Prostate gland (tissue), 2 donors: Measurements from ENCODE around the gene DPEP1. TPM values are rescaled to one million over a fixed set of nuclear protein-coding genes. Genes with fewer than 3 reads are reported as not detected.

Experiments
- DNase-seq: peaks from one replicate; pipeline ENCODE4 v3.0.0-alpha.2; 2019; ENCODE audit warnings: low spot score
- H3K27ac ChIP-seq, 2 donors: fragments of 200-600 bp; sonication (generic); 2 replicates each; pipeline ENCODE4 v1.5.1; 2017 to 2019
- H3K27me3 ChIP-seq: fragments of 200-600 bp; sonication (generic); replicated peaks from 2 replicates; pipeline ENCODE4 v1.5.1; 2019; ENCODE audit not compliant: insufficient read depth
- H3K36me3 ChIP-seq, 2 donors: fragments of 200-600 bp; sonication (generic); 1 replicate in 1 of 2; 2 replicates in 1 of 2; pipeline versions ENCODE4 v1.5.1 to v1.8.1; 2017 to 2019
- H3K4me1 ChIP-seq: fragments of 200-600 bp; sonication (generic); replicated peaks from 2 replicates; pipeline ENCODE4 v1.5.1; 2019
- H3K4me3 ChIP-seq, 2 donors: fragments of 200-600 bp; sonication (generic); 2 replicates each; pipeline ENCODE4 v1.5.1; 2017 to 2019
- H3K9me3 ChIP-seq: fragments of 200-600 bp; sonication (generic); 2 replicates; pipeline ENCODE4 v1.5.1; 2017
- POLR2A ChIP-seq: fragments of 450-650 bp; IDR thresholded peaks from one replicate; pipeline ENCODE4 v1.6.1; 2016; ENCODE audit warnings: antibody characterized with exemption, mild to moderate bottlenecking
- POLR2AphosphoS5 ChIP-seq: sonication (generic); formaldehyde crosslinking; IDR thresholded peaks from one replicate; pipeline ENCODE4 v1.6.1; 2017; ENCODE audit warnings: antibody characterized with exemption
- WGBS: methylation state at CpG from one replicate; pipeline ENCODE4 v1.1.5; 2018; 5-methylcytosine and 5-hydroxymethylcytosine counted together
- intact Hi-C: fragments of 100-400 bp; cut with DNase I; formaldehyde crosslinking; loops from one replicate; pipeline ENCODE4 v1.14.2; 2022
- total RNA-seq, 2 donors: library from RNA; depleted of rRNA; stranded (reverse); fragments of >200 nt; gene quantifications; one replicate each; pipeline ENCODE4 v1.1.0, GENCODE V29; 2016
- TF ChIP-seq, protein P1 (sequence below), 4 experiments: fragments of 200-600 bp in 2 of 4; fragments of 450-650 bp in 2 of 4; sonication (generic) in 2 of 4; IDR thresholded peaks; 1 replicate in 3 of 4; 2 replicates in 1 of 4; pipeline ENCODE4 v1.5.1; 2016 to 2019; ENCODE audit warnings: antibody characterized with exemption in 4 of 4, mild to moderate bottlenecking in 2 of 4, moderate library complexity in 2 of 4

Gene DPEP1
- total RNA-seq, 2 donors from 2014 or later, result 274 TPM; not detected in 1

GRCh38 chr16:89655062-89655643, 41.7 kb downstream of the DPEP1 start:
- no peak for DNase-seq

GRCh38 chr16:89656435-89657121, 43.1 kb downstream of the DPEP1 start:
- intact Hi-C loops, result no loop called here
- DNase-seq, result no peak
- no peaks in the 10 kb centered on the region for H3K27me3 ChIP-seq
- peak overlapping the region; percentile 86 to 94 for H3K4me3 ChIP-seq
- no peaks in the 10 kb centered on the region for H3K36me3 ChIP-seq
- H3K27ac ChIP-seq, result peak overlapping the region; percentile 72 to 73
- no peaks in the 10 kb centered on the region for H3K9me3 ChIP-seq
- peaks cover 10% of the 10 kb centered on the region for H3K4me1 ChIP-seq
- 35% methylated on average over 32 of the region's 32 CpGs for WGBS
- TF ChIP-seq POLR2AphosphoS5 (no peak), POLR2A (no peak)
- TF ChIP-seq, protein P1, sequence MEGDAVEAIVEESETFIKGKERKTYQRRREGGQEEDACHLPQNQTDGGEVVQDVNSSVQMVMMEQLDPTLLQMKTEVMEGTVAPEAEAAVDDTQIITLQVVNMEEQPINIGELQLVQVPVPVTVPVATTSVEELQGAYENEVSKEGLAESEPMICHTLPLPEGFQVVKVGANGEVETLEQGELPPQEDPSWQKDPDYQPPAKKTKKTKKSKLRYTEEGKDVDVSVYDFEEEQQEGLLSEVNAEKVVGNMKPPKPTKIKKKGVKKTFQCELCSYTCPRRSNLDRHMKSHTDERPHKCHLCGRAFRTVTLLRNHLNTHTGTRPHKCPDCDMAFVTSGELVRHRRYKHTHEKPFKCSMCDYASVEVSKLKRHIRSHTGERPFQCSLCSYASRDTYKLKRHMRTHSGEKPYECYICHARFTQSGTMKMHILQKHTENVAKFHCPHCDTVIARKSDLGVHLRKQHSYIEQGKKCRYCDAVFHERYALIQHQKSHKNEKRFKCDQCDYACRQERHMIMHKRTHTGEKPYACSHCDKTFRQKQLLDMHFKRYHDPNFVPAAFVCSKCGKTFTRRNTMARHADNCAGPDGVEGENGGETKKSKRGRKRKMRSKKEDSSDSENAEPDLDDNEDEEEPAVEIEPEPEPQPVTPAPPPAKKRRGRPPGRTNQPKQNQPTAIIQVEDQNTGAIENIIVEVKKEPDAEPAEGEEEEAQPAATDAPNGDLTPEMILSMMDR (IDR thresholded peaks at IDR 0.05), result no peak

More at GRCh38 chr16:89655062-89655643, 41.7 kb downstream of the DPEP1 start:
- no peaks in the 10 kb centered on the region for H3K27me3 ChIP-seq
- intact Hi-C loops, result no loop called here
- peaks cover 10% of the 10 kb centered on the region for H3K4me1 ChIP-seq
- TF ChIP-seq POLR2AphosphoS5 (no peak), POLR2A (no peak)
- TF ChIP-seq, protein P1 (IDR thresholded peaks at IDR 0.05), result no peak
- H3K9me3 ChIP-seq, result no peaks in the 10 kb centered on the region
- 92% methylated on average over 10 of the region's 10 CpGs for WGBS
- H3K4me3 ChIP-seq, result no peak overlapping the region
- no peaks in the 10 kb centered on the region for H3K36me3 ChIP-seq
- H3K27ac ChIP-seq, result no peak overlapping the region

DNA sequence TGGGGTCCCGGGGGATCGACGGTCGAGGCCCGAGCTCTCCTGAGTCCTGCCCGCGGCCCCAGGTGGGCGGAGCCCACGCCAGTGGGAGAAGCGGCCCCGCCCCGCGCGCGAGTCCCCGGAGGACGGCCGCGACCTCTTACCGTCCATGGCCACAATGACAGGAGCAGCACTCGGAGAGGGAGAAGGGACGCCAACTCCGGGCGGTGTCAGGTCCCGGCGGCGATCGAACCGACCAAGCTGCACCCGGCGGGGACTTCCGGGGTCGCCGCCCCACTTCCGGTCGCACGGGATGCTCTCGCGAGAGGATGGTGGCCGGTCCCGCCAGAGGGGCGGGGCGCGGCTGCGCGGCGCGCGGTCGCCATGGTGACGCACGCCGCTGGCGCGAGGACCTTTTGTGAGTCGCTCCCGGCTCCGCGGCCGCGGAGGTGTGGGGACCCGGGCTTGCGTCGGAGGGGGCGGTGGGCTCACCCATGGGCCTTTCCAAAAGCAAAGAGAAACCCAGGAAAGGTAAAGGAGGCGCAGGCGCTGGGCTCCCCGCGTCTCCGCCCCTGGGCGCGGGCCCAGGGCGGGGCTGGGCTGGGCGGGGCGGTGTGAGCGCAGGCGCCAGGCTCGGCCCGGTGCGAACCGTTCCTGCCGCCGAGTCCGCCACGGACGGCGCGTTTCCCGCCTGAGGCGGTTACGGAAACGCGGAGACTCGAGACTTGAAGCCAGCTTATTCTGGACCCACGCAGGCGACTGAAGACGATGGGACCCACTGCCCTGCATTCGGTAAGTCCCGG, 44.2 kb downstream of the DPEP1 start, which contains the start of the genes CHMP1A and SPATA33:
Gene CHMP1A, minus strand, starts transcription at position 267 of the 779 bp plus-strand sequence. Its CDS starts 120 bp downstream, at position 147.
Gene SPATA33, plus strand, starts transcription at position 395 of the 779 bp plus-strand sequence. Its CDS starts 76 bp downstream, at position 471.
- WGBS, result 0% methylated on average over 91 of the region's 99 CpGs
- Histone ChIP-seq H3K4me3 (peak within 1 kb of the TSS; percentile 86 to 94), H3K27me3 (no peaks in the 10 kb centered on the region), H3K9me3 (no peaks in the 10 kb centered on the region), H3K36me3 (no peaks in the 10 kb centered on the region), H3K4me1 (peaks cover 10% of the 10 kb centered on the region), H3K27ac (peak within 1 kb of the TSS; percentile 72 to 73)
- DNase-seq, result peak; percentile 81
- intact Hi-C loops, result no loop called here
- TF ChIP-seq POLR2A, result peak; percentile 55
- TF ChIP-seq, protein P1 (IDR thresholded peaks at IDR 0.05), result no peak
- TF ChIP-seq POLR2AphosphoS5, result peak; percentile 67

DNA sequence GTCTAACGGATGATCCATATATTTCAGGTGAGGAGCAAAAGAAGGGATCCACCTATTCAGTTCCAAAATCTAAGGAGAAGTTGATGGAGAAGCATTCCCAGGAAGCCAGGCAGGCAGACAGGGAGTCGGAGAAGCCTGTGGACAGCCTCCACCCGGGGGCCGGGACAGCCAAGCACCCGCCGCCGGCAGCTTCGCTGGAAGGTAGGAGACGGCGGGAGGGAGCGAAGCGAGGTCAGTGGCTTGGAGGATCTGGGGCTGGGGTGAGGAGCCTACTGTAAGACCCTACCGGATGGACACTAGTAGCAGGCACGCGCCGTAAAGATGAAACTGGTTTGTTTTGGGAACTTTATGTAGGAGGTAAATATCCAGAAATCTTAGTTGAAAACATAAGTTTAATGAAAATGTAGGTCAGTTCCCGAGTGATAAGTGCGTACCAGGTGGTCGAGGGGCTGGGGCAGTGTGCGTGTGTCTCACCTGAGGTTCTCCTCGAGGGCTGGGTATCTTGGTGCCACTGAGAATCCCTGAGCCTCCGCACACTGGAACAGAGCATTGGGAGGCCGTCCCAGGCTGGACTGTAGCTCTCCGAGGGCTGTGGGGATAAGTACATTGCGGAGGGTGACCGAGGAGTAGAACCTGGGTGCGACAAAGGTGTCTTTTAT, 44.9 kb downstream of the DPEP1 start:
- WGBS, result 14% methylated on average over 27 of the region's 27 CpGs
- H3K27me3 ChIP-seq, result no peaks in the 10 kb centered on the region
- H3K27ac ChIP-seq, result peak overlapping the region; percentile 72 to 73
- DNase-seq, result no peak
- H3K4me1 ChIP-seq, result peaks cover 10% of the 10 kb centered on the region
- TF ChIP-seq POLR2A, result no peak
- no peaks in the 10 kb centered on the region for H3K36me3 ChIP-seq
- H3K9me3 ChIP-seq, result no peaks in the 10 kb centered on the region
- peak overlapping the region; percentile 86 to 94 for H3K4me3 ChIP-seq
- intact Hi-C loops, result no loop called here

- intact Hi-C loops, result no loop called here
- DNase-seq, result no peak
- WGBS, result 92% methylated on average over 7 of the region's 7 CpGs
- Histone ChIP-seq H3K4me1 (peaks cover 10% of the 10 kb centered on the region), H3K27ac (no peak overlapping the region), H3K27me3 (no peaks in the 10 kb centered on the region), H3K4me3 (no peak overlapping the region), H3K36me3 (no peaks in the 10 kb centered on the region), H3K9me3 (no peaks in the 10 kb centered on the region)
- TF ChIP-seq, protein P1 (IDR thresholded peaks at IDR 0.05), result no peak
- TF ChIP-seq POLR2A (no peak), POLR2AphosphoS5 (no peak)
Measured at GRCh38 chr16:89660146-89660545, 46.7 kb downstream of the DPEP1 start.
